Measurements from ENCODE around the gene SHB.

- no peak for TF ChIP-seq POLR2A (IDR thresholded peaks at IDR 0.05)
- TF ChIP-seq, protein P1, sequence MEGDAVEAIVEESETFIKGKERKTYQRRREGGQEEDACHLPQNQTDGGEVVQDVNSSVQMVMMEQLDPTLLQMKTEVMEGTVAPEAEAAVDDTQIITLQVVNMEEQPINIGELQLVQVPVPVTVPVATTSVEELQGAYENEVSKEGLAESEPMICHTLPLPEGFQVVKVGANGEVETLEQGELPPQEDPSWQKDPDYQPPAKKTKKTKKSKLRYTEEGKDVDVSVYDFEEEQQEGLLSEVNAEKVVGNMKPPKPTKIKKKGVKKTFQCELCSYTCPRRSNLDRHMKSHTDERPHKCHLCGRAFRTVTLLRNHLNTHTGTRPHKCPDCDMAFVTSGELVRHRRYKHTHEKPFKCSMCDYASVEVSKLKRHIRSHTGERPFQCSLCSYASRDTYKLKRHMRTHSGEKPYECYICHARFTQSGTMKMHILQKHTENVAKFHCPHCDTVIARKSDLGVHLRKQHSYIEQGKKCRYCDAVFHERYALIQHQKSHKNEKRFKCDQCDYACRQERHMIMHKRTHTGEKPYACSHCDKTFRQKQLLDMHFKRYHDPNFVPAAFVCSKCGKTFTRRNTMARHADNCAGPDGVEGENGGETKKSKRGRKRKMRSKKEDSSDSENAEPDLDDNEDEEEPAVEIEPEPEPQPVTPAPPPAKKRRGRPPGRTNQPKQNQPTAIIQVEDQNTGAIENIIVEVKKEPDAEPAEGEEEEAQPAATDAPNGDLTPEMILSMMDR (IDR thresholded peaks at IDR 0.05) = no peak
Observed at GRCh38 chr9:37902131-37902530, 166.9 kb downstream of the SHB start.
